Lower lobe of right lung (tissue), 2 donors: ENCODE results near the gene CAMTA2. TPM values are rescaled to one million over a fixed set of nuclear protein-coding genes. Genes with fewer than 3 reads are reported as not detected.
A peak's percentile ranks its signal among the peaks of the same experiment; 100 is the strongest.

Experiments
- ATAC-seq, 2 donors: fragments of 200-7000 bp; cut with Tn5 transposase; one replicate each; pipeline ENCODE4 v1.9.1; 2020 to 2022; ENCODE audit warnings: mild to moderate bottlenecking in 2 of 2, moderate library complexity in 2 of 2
- DNase-seq: peaks from one replicate; pipeline ENCODE4 v3.0.0-alpha.2; 2020
- H3K27ac ChIP-seq: fragments of 200-600 bp; one replicate; pipeline ENCODE4 v1.8.0; 2022
- H3K27me3 ChIP-seq: fragments of 200-600 bp; one replicate; pipeline ENCODE4 v1.8.0; 2022; ENCODE audit warnings: low read depth
- H3K36me3 ChIP-seq: fragments of 200-600 bp; one replicate; pipeline ENCODE4 v1.8.0; 2022; ENCODE audit warnings: mild to moderate bottlenecking
- H3K4me1 ChIP-seq: fragments of 200-600 bp; one replicate; pipeline ENCODE4 v1.8.0; 2022
- H3K4me3 ChIP-seq: fragments of 200-600 bp; one replicate; pipeline ENCODE4 v1.8.0; 2022; ENCODE audit warnings: mild to moderate bottlenecking
- H3K9me3 ChIP-seq: fragments of 200-600 bp; one replicate; pipeline ENCODE4 v1.8.0; 2022
- CTCF ChIP-seq: fragments of 200-600 bp; IDR thresholded peaks from one replicate; pipeline ENCODE4 v1.8.0; 2022; ENCODE audit warnings: antibody characterized with exemption, mild to moderate bottlenecking
- intact Hi-C: fragments of 100-400 bp; cut with DNase I; formaldehyde crosslinking; loops from one replicate; pipeline ENCODE4 v1.11.0; 2022
- total RNA-seq: library from RNA; stranded (reverse); fragmentation: NEBNext Ultra II Directional; extraction: Animal tissue kit (Norgen Biotek cat#: 25700); gene quantifications from one replicate; pipeline ENCODE4 v1.2.1, GENCODE V29; 2021
- donor health status: DM: no; HTN: yes; CAD: no; lungs with severe emphysema.

Gene CAMTA2
- total RNA-seq, 1 donor from 2014 or later: 49.9 TPM

GRCh38 chr17:5011928-5012327 lies 24.5 kb upstream of the CAMTA2 start:
- Histone ChIP-seq H3K27me3 (no peaks in the 10 kb centered on the region), H3K27ac (no peak overlapping the region), H3K9me3 (no peaks in the 10 kb centered on the region), H3K4me3 (no peak overlapping the region), H3K36me3 (peaks cover 91% of the 10 kb centered on the region), H3K4me1 (no peaks in the 10 kb centered on the region)
- TF ChIP-seq CTCF: no peak
- intact Hi-C loops: no loop called here
- ATAC-seq (no peak), DNase-seq (no peak)

GRCh38 chr17:5003214-5003867 lies 15.9 kb upstream of the CAMTA2 start:
- no peak for DNase-seq
- intact Hi-C loops: no loop called here

GRCh38 chr17:5002121-5002788 lies 14.8 kb upstream of the CAMTA2 start:
- intact Hi-C loops: no loop called here

More at GRCh38 chr17:5003214-5003867, 15.9 kb upstream of the CAMTA2 start:
- ATAC-seq: no peak
- Histone ChIP-seq H3K9me3 (no peaks in the 10 kb centered on the region), H3K4me3 (no peak overlapping the region), H3K27me3 (no peaks in the 10 kb centered on the region), H3K27ac (no peak overlapping the region), H3K4me1 (peaks cover 29% of the 10 kb centered on the region), H3K36me3 (peaks cover 75% of the 10 kb centered on the region)
- TF ChIP-seq CTCF: no peak

GRCh38 chr17:5000237-5000639 lies 12.8 kb upstream of the CAMTA2 start:
- H3K4me1 ChIP-seq: peaks cover 38% of the 10 kb centered on the region
- intact Hi-C loops: no loop called here
- peak overlapping the region; percentile 99 for H3K4me3 ChIP-seq
- TF ChIP-seq CTCF: no peak
- ATAC-seq: peak; percentile 0 to 2
- H3K36me3 ChIP-seq: peaks cover 44% of the 10 kb centered on the region
- no peaks in the 10 kb centered on the region for H3K9me3 ChIP-seq
- DNase-seq: peak; percentile 75
- no peaks in the 10 kb centered on the region for H3K27me3 ChIP-seq
- peak overlapping the region; percentile 94 for H3K27ac ChIP-seq

More at GRCh38 chr17:5002121-5002788, 14.8 kb upstream of the CAMTA2 start:
- Histone ChIP-seq H3K36me3 (peaks cover 64% of the 10 kb centered on the region), H3K9me3 (no peaks in the 10 kb centered on the region), H3K27me3 (no peaks in the 10 kb centered on the region), H3K4me3 (no peak overlapping the region), H3K4me1 (peaks cover 30% of the 10 kb centered on the region), H3K27ac (no peak overlapping the region)
- no peak for TF ChIP-seq CTCF
- ATAC-seq (no peak), DNase-seq (no peak)

GRCh38 chr17:4999430-5000093 lies 12.1 kb upstream of the CAMTA2 start:
- DNase-seq (no peak), ATAC-seq (no peak)
- no peaks in the 10 kb centered on the region for H3K27me3 ChIP-seq
- H3K4me3 ChIP-seq: peak overlapping the region; percentile 99
- intact Hi-C loops: no loop called here
- peak overlapping the region; percentile 94 for H3K27ac ChIP-seq
- no peak for TF ChIP-seq CTCF
- no peaks in the 10 kb centered on the region for H3K9me3 ChIP-seq
- H3K4me1 ChIP-seq: peaks cover 38% of the 10 kb centered on the region
- peaks cover 37% of the 10 kb centered on the region for H3K36me3 ChIP-seq
